Osteoblast (primary cell): Measurements from ENCODE around the gene MKNK1. TPM values are rescaled to one million over a fixed set of nuclear protein-coding genes. Genes with fewer than 3 reads are reported as not detected.

Source experiments
- DNase-seq: peaks from one replicate; pipeline ENCODE4 v3.0.0; 2011; ENCODE audit warnings: low spot score, mixed read lengths; ENCODE audit not compliant: insufficient read length; ENCODE audit errors: missing footprints
- H2AFZ ChIP-seq: 2 replicates; pipeline ENCODE4 v1.6.0; 2011; ENCODE audit warnings: mild to moderate bottlenecking, low read length
- H3K27ac ChIP-seq: 2 replicates; pipeline ENCODE4 v1.5.1; 2011; ENCODE audit warnings: mild to moderate bottlenecking, low read depth, low read length, moderate library complexity
- H3K27me3 ChIP-seq: 2 replicates; pipeline ENCODE4 v1.6.0; 2012; ENCODE audit warnings: mild to moderate bottlenecking, control low read depth, inconsistent platforms, low read length, moderate library complexity; ENCODE audit not compliant: insufficient read depth
- H3K36me3 ChIP-seq: 2 replicates; pipeline ENCODE4 v1.5.1; 2011; ENCODE audit warnings: mild to moderate bottlenecking, low read length, control low read depth, moderate library complexity; ENCODE audit not compliant: insufficient read depth
- H3K4me1 ChIP-seq: 2 replicates; pipeline ENCODE4 v1.5.1; 2011; ENCODE audit warnings: mild to moderate bottlenecking, low read length, control low read depth, moderate library complexity; ENCODE audit not compliant: insufficient read depth
- H3K4me2 ChIP-seq: 2 replicates; pipeline ENCODE4 v1.6.0; 2011; ENCODE audit warnings: mild to moderate bottlenecking, low read length; ENCODE audit not compliant: insufficient read depth
- H3K4me3 ChIP-seq: fragments of 200-600 bp; sonication (generic); 3 replicates; pipeline ENCODE4 v1.5.1; 2012; ENCODE audit warnings: mild to moderate bottlenecking, low read length, inconsistent platforms; ENCODE audit not compliant: insufficient read depth
- H3K79me2 ChIP-seq: 2 replicates; pipeline ENCODE4 v1.6.0; 2012; ENCODE audit warnings: mild to moderate bottlenecking, low read length, control low read depth, inconsistent platforms; ENCODE audit not compliant: insufficient read depth
- H3K9me3 ChIP-seq: 2 replicates; pipeline ENCODE4 v1.5.1; 2011; ENCODE audit warnings: low read depth, low read length, control low read depth
- H4K20me1 ChIP-seq: 2 replicates; pipeline ENCODE4 v1.6.0; 2012; ENCODE audit warnings: mild to moderate bottlenecking, low read length, control low read depth; ENCODE audit not compliant: insufficient read depth
- CTCF ChIP-seq: IDR thresholded peaks from 2 replicates; pipeline ENCODE4 v1.5.1; 2011; ENCODE audit warnings: mild to moderate bottlenecking, low read depth, low read length, moderate library complexity; ENCODE audit errors: extremely low read depth
- total RNA-seq: library from RNA; depleted of rRNA; stranded (reverse); fragments of >200 nt; gene quantifications from 2 replicates; pipeline ENCODE4 v1.2.3, GENCODE V29; 2012

MKNK1 gene
- total RNA-seq, 1 donor = 31.8 TPM

- DNase-seq = no peak
- no peak for TF ChIP-seq CTCF
- no peak overlapping the region for H2AFZ ChIP-seq
- H3K4me3 ChIP-seq = no peak overlapping the region
- no peak overlapping the region for H3K4me2 ChIP-seq
- H3K36me3 ChIP-seq = no peaks in the 10 kb centered on the region
- H3K27ac ChIP-seq = no peak overlapping the region
- H3K79me2 ChIP-seq = peaks cover 31% of the 10 kb centered on the region
- peaks cover 2% of the 10 kb centered on the region for H4K20me1 ChIP-seq
- peaks cover 6% of the 10 kb centered on the region for H3K4me1 ChIP-seq
- H3K9me3 ChIP-seq = no peaks in the 10 kb centered on the region
- H3K27me3 ChIP-seq = no peaks in the 10 kb centered on the region
These were observed 2.6 kb downstream of the MKNK1 start for GRCh38 chr1:46601257-46602007.

GRCh38 chr1:46599059-46599970 is 4.8 kb downstream of the MKNK1 start:
- peaks cover 2% of the 10 kb centered on the region for H4K20me1 ChIP-seq
- DNase-seq = no peak
- peaks cover 32% of the 10 kb centered on the region for H3K79me2 ChIP-seq
- H3K27ac ChIP-seq = no peak overlapping the region
- H3K4me3 ChIP-seq = no peak overlapping the region
- H3K9me3 ChIP-seq = no peaks in the 10 kb centered on the region
- no peak overlapping the region for H2AFZ ChIP-seq
- TF ChIP-seq CTCF = no peak
- no peaks in the 10 kb centered on the region for H3K27me3 ChIP-seq
- H3K4me1 ChIP-seq = peaks cover 9% of the 10 kb centered on the region
- H3K36me3 ChIP-seq = peaks cover 1% of the 10 kb centered on the region
- H3K4me2 ChIP-seq = no peak overlapping the region

- TF ChIP-seq CTCF = no peak
- peaks cover 2% of the 10 kb centered on the region for H4K20me1 ChIP-seq
- H3K4me1 ChIP-seq = peaks cover 3% of the 10 kb centered on the region
These were observed 7.2 kb downstream of the MKNK1 start for GRCh38 chr1:46596846-46597245.

GRCh38 chr1:46596036-46596435 is 8.0 kb downstream of the MKNK1 start:
- TF ChIP-seq CTCF = no peak
- Histone ChIP-seq H3K9me3 (no peaks in the 10 kb centered on the region), H3K36me3 (peaks cover 21% of the 10 kb centered on the region), H3K79me2 (peaks cover 16% of the 10 kb centered on the region), H3K4me1 (peaks cover 3% of the 10 kb centered on the region), H3K27ac (no peak overlapping the region), H2AFZ (no peak overlapping the region), H3K4me3 (no peak overlapping the region), H4K20me1 (peaks cover 2% of the 10 kb centered on the region), H3K27me3 (no peaks in the 10 kb centered on the region), H3K4me2 (no peak overlapping the region)
- no peak for DNase-seq

More at GRCh38 chr1:46596846-46597245, 7.2 kb downstream of the MKNK1 start:
- DNase-seq = no peak
- no peak overlapping the region for H3K27ac ChIP-seq
- H2AFZ ChIP-seq = no peak overlapping the region
- H3K27me3 ChIP-seq = no peaks in the 10 kb centered on the region
- peaks cover 23% of the 10 kb centered on the region for H3K79me2 ChIP-seq
- no peak overlapping the region for H3K4me3 ChIP-seq
- no peaks in the 10 kb centered on the region for H3K9me3 ChIP-seq
- peaks cover 14% of the 10 kb centered on the region for H3K36me3 ChIP-seq
- H3K4me2 ChIP-seq = no peak overlapping the region
